ENCODE results near the gene FNDC3A. TPM values are rescaled to one million over a fixed set of nuclear protein-coding genes. Genes with fewer than 3 reads are reported as not detected.
"Not testable (repeated sequence)": the region's sequence is repeated elsewhere in the genome, so short reads cannot be mapped to it uniquely, and the experiment has no call there.

FNDC3A gene
- total RNA-seq, 1 experiment from 2014 or later, result 38.4 TPM

DNA sequence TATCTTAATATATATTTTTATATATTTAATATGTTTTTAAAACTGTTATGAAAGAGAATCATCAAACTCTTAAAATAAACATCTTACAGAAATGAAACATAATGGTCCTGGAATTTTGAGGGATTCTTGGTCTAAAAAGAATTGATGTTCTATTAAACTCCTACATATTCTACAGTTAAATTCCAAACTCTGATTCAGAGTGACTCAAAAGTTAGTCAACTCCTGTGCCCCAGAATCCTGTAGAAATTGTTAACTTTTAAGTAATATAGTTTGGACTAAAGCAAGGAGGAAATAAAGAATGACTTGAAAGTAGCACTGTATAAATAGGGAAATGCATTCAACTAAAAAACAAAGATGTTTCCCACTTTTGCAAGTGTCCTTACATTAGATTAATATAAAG, 47.7 kb downstream of the FNDC3A start:
- DNase-seq (ENCODE audit: low spot score), result no peak
- in situ Hi-C loops (cut with HindIII; ENCODE audit: low sequenced_read_pairs), result no loop called here

DNA sequence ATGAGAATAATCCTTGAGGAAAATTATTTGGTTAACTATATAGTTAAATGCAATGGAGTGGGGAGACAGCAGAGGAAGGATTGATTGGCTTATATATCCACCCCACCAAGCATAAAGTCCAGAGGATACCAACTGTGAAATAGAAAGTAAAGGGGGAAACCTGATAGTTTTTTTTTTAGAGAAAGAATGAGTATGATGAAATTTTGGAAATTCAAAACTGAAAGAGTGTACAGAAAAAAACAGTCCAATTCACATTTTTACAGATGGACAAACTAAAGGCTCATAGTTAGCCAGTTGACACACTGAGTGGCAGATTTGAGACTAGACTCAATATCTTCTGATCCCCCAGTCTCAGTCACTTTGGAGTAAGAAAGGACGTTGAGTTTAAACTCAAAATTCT, 51.1 kb downstream of the FNDC3A start:
- in situ Hi-C loops (cut with HindIII; ENCODE audit: low sequenced_read_pairs), result no loop called here
- DNase-seq (ENCODE audit: low spot score), result no peak

DNA sequence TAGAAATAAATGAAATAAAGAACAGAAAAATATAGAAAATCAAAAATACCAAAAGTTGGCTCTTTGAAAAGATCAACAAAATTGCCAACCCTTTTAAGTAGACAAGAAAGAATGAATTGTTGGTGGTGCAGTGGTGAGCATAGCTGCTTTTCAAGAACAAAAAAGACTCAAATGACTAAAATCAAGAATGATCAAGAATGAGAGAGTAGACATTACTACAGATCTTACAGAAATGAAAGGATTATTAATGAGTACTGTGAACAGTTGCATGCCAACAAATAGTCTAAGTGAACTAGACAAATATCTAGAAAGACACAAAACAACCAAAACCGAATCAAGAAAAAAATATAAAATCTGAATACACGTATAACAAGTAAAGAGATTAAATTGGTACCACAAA, 53.9 kb downstream of the FNDC3A start:
- DNase-seq (ENCODE audit: low spot score), result no peak
- in situ Hi-C loops (cut with HindIII; ENCODE audit: low sequenced_read_pairs), result no loop called here

DNA sequence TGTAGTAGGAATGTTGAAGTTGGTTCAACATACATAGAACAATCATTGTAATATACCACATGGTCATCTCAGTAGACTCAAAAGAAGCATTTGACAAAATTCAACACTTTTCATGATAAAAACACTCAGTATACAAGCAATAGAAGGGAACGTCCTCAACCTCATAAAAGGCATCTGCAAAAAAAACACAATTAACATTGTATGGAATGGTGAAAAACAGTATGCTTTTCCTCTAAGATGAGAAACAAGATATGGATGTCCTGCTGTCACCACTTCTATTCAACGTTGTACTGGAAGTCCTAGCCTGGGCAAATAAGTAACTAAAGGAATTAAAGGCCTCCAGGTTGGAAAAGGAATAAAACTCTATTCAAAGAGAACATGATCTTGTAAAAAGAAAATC, 54.5 kb downstream of the FNDC3A start:
- in situ Hi-C loops (cut with HindIII; ENCODE audit: low sequenced_read_pairs), result no loop called here
- no peak for DNase-seq (ENCODE audit: low spot score)

DNA sequence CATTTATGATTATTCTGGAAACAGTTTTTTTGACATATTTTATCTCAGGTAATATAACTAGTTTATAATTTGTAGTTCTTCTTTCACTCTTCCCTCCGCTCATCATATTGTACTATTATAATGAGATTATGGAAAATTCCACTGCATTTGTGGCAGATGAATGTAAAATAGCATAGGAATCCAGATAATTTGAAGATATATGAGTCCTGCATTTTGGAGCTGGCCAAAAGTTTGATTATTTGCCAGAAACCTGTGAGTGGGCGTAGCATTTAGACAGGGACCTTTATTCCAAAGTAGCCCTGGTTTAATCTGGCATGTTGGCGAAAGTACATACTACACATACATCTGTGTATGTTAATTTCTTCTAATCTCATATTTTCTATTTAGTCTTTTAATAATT, 65.2 kb downstream of the FNDC3A start:
- in situ Hi-C loops (cut with HindIII; ENCODE audit: low sequenced_read_pairs), result no loop called here
- no peak for DNase-seq (ENCODE audit: low spot score)

DNA sequence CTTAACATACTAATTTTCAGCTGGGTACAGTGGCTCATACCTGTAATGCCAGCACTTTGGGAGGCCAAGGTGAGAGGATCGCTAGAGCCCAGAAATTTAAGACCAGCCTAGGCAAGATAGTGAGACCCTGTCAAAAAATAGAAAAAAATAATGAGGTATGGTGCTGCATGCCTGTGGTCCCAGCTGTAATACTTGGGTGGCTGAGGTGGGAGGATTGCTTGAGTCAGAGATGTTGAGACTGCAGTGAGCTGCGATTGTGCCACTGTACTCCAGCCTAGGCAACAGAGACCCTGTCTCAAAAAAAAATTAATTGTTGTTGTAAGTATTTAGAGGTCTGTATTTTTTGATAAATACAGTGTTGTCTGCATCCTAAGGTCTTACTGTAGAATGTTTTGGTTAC, 66.8 kb downstream of the FNDC3A start:
- in situ Hi-C loops (cut with HindIII; ENCODE audit: low sequenced_read_pairs), result no loop called here
- DNase-seq (ENCODE audit: low spot score), result no peak

DNA sequence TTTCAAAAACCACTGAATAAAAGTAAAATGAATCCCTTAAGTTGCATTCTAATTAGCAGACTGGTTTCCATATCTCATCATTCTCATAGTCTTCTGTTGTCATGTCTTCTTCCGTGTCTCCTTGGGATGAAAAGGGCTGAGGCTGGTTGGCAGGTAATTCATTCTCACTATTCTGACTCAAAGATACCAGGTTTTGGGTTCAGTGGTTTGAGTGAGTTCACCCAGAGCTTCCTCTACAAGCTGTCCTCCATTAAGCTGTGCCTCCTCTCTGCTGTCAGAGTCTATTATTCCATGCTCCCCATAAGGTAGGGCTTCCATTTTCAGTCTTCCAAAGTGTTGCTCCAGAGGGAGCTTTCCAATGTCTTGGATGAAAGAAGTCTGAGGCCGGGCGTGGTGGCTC, 68.3 kb downstream of the FNDC3A start:
- in situ Hi-C loops (cut with HindIII; ENCODE audit: low sequenced_read_pairs), result no loop called here
- DNase-seq (ENCODE audit: low spot score), result no peak

DNA sequence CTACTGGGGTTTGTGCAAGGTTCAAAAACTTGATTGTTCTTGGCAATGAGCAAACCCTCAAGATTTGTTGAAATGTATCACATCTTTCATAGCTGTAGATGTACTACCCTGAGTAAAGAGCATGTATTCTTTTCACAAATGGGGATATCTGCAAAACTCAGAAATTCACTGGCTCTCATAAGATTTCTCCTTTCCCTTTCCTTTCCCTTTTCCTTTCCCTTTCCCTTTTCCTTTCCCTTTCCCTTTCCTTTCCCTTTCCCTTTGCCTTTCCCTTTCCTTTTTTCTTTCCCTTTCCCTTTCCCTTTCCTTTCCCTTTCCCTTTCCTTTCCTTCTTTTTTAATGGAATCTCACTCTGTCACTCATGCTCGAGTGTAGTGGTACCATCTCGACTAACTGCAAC, 69.1 kb downstream of the FNDC3A start:
- in situ Hi-C loops (cut with HindIII; ENCODE audit: low sequenced_read_pairs), result no loop called here
- no peak for DNase-seq (ENCODE audit: low spot score)

DNA sequence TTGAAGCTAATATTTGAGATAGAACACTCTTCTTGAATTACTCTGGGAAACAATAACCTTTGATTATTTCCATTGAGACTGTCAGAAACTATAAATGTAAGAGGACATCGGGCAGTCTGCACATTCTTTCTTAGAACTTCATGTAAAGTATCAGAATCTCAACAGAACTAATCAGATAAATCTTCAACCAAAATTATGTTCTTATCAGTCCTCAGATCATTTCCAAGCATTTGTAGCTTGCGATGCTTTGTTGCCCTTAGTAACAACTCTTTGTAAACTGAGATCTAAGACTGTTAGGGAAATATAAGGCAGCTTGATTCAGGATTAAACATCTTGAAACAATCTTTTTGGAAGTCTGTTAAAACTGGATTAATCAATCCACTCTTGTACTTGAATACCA, 70.3 kb downstream of the FNDC3A start:
- DNase-seq (ENCODE audit: low spot score), result no peak
- in situ Hi-C loops (cut with HindIII; ENCODE audit: low sequenced_read_pairs), result no loop called here

DNA sequence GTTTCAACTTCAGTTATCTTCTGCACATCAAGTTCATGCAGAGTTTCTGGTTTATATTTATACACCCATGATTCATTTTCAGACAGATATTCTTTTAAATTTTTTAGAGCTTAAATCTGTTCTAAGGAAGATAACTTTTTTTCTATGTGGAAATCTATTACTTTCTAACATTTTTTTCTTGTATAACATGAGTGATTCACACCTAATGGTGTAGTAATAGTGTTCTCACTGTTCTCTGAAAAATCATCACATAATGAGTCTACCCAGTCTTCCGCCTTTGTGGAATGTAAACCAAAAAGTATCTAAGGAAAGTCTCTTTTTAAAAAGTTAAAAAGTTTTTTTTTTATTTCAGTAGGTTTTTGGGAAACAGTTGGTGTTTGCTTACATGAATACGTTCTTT, 70.8 kb downstream of the FNDC3A start:
- no peak for DNase-seq (ENCODE audit: low spot score)
- in situ Hi-C loops (cut with HindIII; ENCODE audit: low sequenced_read_pairs), result no loop called here

DNA sequence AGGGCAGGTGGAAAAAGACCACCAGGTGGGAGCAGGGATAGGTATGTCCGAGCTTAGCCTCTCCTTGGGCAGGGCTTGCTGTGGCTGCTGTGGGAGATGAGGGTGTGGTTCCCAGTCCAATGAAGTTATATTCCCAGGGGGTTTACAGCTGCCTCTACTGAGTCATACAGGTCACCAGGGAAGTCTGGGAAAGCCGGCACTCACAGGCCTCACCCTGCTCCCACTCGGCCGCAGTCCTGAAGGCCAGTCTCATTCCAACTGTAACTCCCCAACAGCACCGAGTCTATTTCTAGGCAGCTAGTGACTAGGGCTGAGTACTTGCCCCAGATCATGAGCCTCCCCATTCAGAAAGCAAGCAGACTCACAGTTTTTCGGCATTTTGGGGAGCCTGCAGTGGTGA, 77.1 kb downstream of the FNDC3A start:
- in situ Hi-C loops (cut with HindIII; ENCODE audit: low sequenced_read_pairs), result no loop called here
- DNase-seq (ENCODE audit: low spot score), result no peak

DNA sequence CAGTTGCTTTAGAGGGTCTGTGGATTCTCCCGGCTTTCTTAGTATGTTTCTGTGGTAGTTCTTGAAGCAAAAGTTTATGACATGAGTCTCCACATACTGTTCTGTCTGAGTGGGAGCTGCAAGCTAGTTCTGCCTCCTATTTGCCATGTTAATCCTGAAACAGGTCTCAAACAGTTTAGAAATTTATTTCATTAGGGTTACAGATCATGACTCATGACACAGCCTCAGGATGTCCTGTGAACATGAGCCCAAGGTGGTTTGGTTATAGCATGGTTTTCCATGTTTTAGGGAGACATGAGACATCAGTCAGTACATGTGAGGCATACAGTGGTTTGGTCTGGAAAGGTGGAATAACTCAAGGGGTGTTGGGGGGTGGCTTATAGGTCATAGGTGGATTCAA, 77.5 kb downstream of the FNDC3A start:
- in situ Hi-C loops (cut with HindIII; ENCODE audit: low sequenced_read_pairs), result no loop called here
- no peak for DNase-seq (ENCODE audit: low spot score)

DNA sequence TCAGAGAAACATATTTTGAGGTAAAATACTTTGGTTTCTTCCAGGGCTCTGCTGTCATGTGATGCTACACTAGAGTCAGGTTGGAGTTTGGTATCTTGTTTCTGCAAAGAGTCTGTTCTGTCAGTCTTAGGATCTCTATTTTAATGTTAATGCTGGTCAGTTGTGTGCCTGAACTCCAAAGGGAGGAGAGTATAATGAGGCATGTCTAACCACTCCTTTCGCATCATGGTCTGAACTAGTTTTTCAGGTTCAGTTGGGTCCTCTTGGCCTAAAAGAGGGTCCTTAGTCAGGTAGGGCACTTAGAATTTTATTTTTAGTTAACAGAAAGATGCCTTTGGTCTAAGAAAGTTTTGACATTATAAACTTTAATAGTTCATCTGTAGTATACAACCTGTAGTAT, 78.2 kb downstream of the FNDC3A start:
- no peak for DNase-seq (ENCODE audit: low spot score)
- in situ Hi-C loops (cut with HindIII; ENCODE audit: low sequenced_read_pairs), result no loop called here

DNA sequence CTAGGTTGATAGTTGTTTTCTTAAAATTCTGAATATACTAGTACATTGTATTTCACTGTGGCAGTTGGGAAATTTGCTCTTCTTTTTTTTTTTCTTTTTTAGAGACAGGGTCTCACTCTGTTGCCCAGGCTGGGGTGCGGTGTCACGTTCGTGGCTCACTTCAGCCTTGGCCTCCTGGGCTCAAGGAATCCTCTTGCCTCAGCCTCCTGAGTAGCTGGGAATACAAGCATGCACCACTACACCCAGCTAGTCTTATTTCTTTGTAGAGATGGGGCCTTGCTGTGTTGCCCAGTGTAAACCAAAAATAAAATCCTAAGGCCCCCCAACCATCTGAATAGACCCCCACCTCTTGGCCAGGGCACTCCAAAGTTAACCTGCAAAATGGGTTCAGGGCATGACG, 79.3 kb downstream of the FNDC3A start:
- no peak for DNase-seq (ENCODE audit: low spot score)
- in situ Hi-C loops (cut with HindIII; ENCODE audit: low sequenced_read_pairs), result no loop called here

DNA sequence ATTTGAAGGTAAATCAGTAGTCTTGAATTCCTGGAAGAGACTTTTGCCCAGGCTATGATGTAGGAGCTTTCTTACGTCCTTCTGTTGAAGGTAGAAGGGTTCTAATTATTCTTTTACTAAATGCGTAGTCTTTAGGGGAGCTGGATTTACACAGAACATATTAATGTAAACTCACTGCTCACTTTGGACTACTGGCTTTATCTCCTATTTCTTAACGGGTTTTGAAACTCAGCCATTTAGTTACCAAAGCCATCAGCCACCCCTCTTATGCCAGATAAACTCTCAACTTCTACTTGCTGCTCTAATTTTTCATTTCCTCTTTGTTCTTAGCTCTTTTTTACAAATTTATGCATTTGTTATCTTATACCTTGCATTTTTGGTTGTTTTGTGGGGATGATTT, 81.5 kb downstream of the FNDC3A start:
- no peak for DNase-seq (ENCODE audit: low spot score)
- in situ Hi-C loops (cut with HindIII; ENCODE audit: low sequenced_read_pairs), result no loop called here

DNA sequence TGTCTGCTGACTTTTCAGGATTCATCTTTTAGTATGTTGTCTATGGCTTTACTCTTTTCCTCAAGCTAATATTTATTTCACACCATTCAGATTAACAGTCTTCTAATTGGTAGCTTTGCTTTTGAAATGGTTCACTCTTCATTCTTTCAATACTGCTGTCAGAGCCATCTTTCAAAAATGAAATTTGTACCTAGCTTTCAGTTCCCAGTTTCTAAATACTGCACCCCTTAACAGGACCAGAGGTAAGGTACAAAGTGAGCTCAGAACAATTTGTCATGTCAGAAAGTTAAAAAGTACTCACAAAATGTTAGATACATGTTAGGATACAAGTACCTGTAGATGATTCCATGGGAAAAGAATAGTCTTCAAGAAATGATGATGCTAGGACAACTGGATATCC, 83.0 kb downstream of the FNDC3A start:
- no peak for DNase-seq (ENCODE audit: low spot score)
- in situ Hi-C loops (cut with HindIII; ENCODE audit: low sequenced_read_pairs), result no loop called here

DNA sequence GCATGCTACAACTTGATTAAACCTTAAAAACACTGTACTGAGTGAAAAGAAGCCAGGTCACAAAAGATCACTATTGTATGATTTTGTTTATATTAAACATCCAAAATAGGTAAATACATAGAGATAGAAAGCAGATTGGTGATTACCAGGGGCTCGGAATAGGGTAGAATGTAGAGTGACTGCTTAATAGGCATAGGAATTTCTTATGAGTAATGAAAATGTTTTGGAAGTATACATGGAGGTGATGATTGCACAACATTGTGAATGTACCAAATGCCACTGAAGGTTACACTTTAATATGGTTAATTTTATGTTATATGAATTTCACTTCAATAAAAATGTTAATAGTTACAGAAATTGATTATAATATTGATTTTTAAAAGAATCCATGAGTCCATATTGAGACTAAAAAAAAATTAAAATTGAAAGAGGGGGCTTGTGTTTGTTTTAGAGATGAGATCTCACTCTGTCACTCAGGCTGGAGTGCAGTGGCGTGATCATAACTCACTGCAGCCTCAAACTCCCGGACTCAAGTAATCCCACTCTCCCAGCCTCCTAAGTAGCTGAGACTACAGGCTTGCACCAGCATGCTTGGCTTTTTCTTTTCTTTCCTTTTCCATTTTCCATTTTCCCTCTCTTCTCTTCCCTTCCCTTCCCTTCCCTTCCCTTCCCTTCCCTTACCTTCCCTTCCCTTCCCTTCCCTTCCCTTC, 85.1 kb downstream of the FNDC3A start:
- in situ Hi-C loops (cut with HindIII; ENCODE audit: low sequenced_read_pairs), result no loop called here

DNA sequence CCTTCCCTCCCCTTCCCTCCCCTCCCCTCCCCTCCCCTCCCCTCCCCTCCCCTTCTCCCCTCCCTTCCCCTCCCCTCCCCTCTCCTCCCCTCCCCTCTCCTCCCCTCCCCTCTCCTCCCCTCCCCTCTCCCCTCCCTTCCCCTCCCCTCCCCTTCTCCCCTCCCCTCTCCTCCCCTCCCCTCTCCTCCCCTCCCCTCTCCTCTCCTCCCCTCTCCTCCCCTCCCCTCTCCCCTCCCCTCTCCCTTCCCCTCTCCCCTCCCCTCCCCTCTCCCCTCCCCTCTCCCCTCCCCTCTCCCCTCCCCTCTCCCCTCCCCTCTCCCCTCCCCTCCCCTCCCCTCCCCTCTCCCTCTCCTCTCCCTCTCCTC, 85.7 kb downstream of the FNDC3A start:
- in situ Hi-C loops (cut with HindIII; ENCODE audit: low sequenced_read_pairs); DNase-seq (ENCODE audit: low spot score): not testable (repeated sequence)

More for the DNA sequence above, 85.1 kb downstream of the FNDC3A start:
- no peak for DNase-seq (ENCODE audit: low spot score)

DNA sequence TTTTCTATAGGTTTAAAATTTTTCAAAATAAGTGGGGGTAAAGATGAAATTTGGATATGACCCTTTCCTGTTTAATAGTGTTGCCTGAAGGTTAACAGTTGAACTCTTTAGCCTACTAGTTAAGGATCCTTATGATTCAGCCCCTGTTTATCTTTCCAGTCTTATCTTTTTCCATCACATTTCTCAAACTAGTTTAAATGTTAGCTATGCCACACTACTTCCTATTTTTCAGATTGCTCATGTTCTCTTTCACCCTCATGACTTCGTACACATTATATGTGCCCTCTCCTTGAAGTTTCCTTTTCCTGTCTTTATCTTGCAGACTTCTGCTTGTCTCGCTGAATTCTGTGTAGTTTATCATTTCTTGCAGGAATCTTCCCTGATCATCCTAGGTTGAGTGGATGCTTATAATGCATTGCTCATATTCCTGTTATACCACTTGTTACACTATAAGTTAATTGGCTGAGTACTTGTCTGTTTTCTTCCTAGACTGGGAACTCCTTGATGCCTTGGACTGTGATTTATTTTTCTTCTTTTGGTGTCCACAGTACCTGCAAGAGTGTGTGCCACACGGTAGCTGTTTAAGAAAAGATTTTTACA, 86.7 kb downstream of the FNDC3A start:
- DNase-seq (ENCODE audit: low spot score), result no peak
- in situ Hi-C loops (cut with HindIII; ENCODE audit: low sequenced_read_pairs), result no loop called here

DNA sequence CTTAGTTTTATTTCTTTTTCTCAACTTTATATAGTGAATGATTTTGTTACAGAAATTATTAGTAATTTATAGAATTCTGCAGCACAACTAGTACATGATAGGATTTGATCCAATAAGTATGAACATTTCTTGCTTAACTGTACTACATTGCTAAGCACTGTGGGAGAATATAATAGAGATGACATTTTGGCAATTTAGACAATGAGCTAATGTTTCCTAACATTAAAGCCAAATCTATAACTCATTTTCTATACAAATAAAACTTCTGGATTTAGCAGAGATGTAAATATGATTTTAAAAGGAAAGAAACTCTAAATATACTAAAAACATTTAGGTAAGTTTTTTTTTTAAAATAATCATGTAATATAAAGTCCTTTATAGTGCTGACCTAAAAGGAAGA, 87.3 kb downstream of the FNDC3A start:
- in situ Hi-C loops (cut with HindIII; ENCODE audit: low sequenced_read_pairs), result no loop called here
- no peak for DNase-seq (ENCODE audit: low spot score)

DNA sequence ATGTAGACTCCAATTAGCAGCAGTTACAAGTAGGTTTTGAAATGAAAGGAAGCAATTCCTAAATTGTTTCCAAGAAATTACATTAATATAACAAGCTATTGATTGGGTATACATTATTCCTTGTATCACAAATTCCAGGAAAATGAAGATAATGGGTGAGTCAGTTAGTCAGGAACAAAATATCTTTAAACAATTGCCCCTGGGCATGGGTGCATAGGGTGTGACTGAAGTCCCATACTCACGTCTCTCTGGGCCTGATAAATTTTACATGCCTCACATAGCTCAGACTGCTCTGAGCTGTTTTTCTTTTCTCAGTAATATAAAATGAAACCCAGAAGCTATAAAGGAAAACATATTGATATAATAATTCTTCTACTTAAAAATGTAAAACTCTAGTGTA, 87.8 kb downstream of the FNDC3A start:
- in situ Hi-C loops (cut with HindIII; ENCODE audit: low sequenced_read_pairs), result no loop called here
- DNase-seq (ENCODE audit: low spot score), result no peak

Data from G401 (cell line).